DOHH2 (cell line): ENCODE data around the gene RGS3.

ENCODE experiments used
- CTCF ChIP-seq: fragments of 200-600 bp; sonication (generic); IDR thresholded peaks from one replicate; pipeline ENCODE4 v1.5.1; 2014; ENCODE audit warnings: antibody characterized with exemption, mild to moderate bottlenecking, low read depth, low read length; ENCODE audit not compliant: poor library complexity, severe bottlenecking
- EZH2phosphoT487 ChIP-seq: fragments of 200-600 bp; sonication (generic); IDR thresholded peaks from 2 replicates; pipeline ENCODE4 v1.6.1; 2017; ENCODE audit warnings: borderline replicate concordance, mild to moderate bottlenecking, antibody characterized with exemption, low read length, moderate library complexity, mixed read lengths

- TF ChIP-seq CTCF (no peak), EZH2phosphoT487 (no peak)
Measured at GRCh38 chr9:113499876-113500497, 36.5 kb downstream of the RGS3 start.
